Measurements from ENCODE around the gene SHMT2. TPM values are rescaled to one million over a fixed set of nuclear protein-coding genes. Genes with fewer than 3 reads are reported as not detected.

The SHMT2 gene
- total RNA-seq, 1 donor = 199 TPM

DNA sequence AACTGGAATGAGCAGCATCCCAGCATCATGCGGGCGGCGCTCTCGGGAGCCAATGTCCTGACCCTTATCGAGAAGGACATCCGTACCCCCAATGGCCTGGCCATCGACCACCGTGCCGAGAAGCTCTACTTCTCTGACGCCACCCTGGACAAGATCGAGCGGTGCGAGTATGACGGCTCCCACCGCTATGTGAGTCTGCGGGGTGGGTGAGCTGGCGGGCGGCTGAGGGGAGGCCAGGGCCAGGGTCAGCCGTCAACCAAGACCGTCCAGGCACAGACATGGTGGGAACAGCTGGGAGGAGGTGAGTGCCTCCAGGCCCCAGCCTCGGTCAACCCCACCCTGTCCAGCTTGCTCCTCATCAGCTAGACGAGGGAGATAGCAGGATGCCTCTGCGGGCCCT, 38.7 kb upstream of the SHMT2 start:
- no peak for TF ChIP-seq CTCF (IDR thresholded peaks at IDR 0.05; ENCODE audit: insufficient read depth, low read depth, low read length)
- DNase-seq (ENCODE audit: low read depth) = no peak
- H3K4me3 ChIP-seq (ENCODE audit: low read depth, low read length) = no peak overlapping the region

GRCh38 chr12:57191410-57191809, 38.1 kb upstream of the SHMT2 start:
- DNase-seq (ENCODE audit: low read depth) = peak; percentile 12
- TF ChIP-seq CTCF (IDR thresholded peaks at IDR 0.05; ENCODE audit: insufficient read depth, low read depth, low read length) = no peak
- no peak overlapping the region for H3K4me3 ChIP-seq (ENCODE audit: low read depth, low read length)

GRCh38 chr12:57192920-57193319, 36.6 kb upstream of the SHMT2 start:
- TF ChIP-seq CTCF (IDR thresholded peaks at IDR 0.05; ENCODE audit: insufficient read depth, low read depth, low read length) = no peak
- H3K4me3 ChIP-seq (ENCODE audit: low read depth, low read length) = no peak overlapping the region
- no peak for DNase-seq (ENCODE audit: low read depth)

- H3K4me3 ChIP-seq (ENCODE audit: low read depth, low read length) = no peak overlapping the region
- TF ChIP-seq CTCF (IDR thresholded peaks at IDR 0.05; ENCODE audit: insufficient read depth, low read depth, low read length) = no peak
Measured at GRCh38 chr12:57193706-57194245, 35.7 kb upstream of the SHMT2 start.

DNA sequence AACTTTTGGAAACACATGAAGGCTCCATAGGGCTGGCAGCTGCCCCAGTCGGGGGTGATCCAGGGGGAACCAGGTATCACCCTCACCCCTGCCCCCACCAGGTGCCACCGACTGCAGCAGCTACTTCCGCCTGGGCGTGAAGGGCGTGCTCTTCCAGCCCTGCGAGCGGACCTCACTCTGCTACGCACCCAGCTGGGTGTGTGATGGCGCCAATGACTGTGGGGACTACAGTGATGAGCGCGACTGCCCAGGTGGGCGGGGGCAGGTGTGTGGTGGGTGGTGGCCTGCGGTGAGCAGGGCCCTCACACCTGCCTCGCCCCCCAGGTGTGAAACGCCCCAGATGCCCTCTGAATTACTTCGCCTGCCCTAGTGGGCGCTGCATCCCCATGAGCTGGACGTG, 35.3 kb upstream of the SHMT2 start:
- H3K4me3 ChIP-seq (ENCODE audit: low read depth, low read length) = no peak overlapping the region
- DNase-seq (ENCODE audit: low read depth) = no peak
- no peak for TF ChIP-seq CTCF (IDR thresholded peaks at IDR 0.05; ENCODE audit: insufficient read depth, low read depth, low read length)

More at GRCh38 chr12:57193706-57194245, 35.7 kb upstream of the SHMT2 start:
- DNase-seq (ENCODE audit: low read depth) = no peak

DNA sequence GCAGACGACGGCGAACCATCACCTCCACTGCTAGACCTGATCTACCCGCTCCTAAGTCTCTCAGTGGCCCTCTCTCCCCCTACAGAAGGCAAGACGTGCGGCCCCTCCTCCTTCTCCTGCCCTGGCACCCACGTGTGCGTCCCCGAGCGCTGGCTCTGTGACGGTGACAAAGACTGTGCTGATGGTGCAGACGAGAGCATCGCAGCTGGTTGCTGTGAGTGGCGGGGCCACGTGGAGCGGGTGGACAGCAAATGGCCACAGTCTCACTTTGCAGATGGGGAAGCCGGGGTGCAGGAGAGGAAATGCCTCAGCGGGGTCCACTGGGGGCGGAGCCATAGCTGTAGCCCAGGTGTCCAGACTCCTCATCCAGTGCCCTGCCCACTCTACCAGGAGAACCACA, 34.3 kb upstream of the SHMT2 start:
- no peak overlapping the region for H3K4me3 ChIP-seq (ENCODE audit: low read depth, low read length)
- no peak for TF ChIP-seq CTCF (IDR thresholded peaks at IDR 0.05; ENCODE audit: insufficient read depth, low read depth, low read length)
- no peak for DNase-seq (ENCODE audit: low read depth)

Measured in fibroblast of villous mesenchyme (primary cell).